Measurements from ENCODE around the gene SEPTIN14.

DNA sequence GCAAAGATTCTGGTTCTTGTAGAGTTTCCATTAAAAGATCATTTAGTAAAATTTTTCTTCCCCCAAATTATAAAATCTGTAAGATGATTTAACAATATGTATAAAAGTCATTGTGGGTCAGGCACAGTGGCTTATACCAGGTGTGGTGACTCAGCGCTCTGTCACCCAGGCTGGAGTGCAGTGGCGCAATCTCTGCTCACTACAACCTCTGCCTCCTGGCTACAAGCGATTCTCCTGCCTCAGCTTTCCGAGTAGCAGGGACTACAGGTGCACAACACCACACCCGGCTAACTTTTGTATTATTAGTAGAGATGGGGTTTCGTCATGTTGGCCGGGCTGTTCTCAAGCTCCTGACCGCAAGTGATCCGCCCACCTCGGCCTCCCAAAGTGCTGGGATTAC lies 68.0 kb downstream of the SEPTIN14 start:
- no peak for TF ChIP-seq POLR2A (IDR thresholded peaks at IDR 0.05; ENCODE audit: low read depth, low read length)
- TF ChIP-seq, protein P1, sequence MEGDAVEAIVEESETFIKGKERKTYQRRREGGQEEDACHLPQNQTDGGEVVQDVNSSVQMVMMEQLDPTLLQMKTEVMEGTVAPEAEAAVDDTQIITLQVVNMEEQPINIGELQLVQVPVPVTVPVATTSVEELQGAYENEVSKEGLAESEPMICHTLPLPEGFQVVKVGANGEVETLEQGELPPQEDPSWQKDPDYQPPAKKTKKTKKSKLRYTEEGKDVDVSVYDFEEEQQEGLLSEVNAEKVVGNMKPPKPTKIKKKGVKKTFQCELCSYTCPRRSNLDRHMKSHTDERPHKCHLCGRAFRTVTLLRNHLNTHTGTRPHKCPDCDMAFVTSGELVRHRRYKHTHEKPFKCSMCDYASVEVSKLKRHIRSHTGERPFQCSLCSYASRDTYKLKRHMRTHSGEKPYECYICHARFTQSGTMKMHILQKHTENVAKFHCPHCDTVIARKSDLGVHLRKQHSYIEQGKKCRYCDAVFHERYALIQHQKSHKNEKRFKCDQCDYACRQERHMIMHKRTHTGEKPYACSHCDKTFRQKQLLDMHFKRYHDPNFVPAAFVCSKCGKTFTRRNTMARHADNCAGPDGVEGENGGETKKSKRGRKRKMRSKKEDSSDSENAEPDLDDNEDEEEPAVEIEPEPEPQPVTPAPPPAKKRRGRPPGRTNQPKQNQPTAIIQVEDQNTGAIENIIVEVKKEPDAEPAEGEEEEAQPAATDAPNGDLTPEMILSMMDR (conservative IDR thresholded peaks at IDR 0.05; ENCODE audit: low read depth, low read length) = no peak
